ENCODE measurements around the gene NAT16.

The NAT16 gene

DNA sequence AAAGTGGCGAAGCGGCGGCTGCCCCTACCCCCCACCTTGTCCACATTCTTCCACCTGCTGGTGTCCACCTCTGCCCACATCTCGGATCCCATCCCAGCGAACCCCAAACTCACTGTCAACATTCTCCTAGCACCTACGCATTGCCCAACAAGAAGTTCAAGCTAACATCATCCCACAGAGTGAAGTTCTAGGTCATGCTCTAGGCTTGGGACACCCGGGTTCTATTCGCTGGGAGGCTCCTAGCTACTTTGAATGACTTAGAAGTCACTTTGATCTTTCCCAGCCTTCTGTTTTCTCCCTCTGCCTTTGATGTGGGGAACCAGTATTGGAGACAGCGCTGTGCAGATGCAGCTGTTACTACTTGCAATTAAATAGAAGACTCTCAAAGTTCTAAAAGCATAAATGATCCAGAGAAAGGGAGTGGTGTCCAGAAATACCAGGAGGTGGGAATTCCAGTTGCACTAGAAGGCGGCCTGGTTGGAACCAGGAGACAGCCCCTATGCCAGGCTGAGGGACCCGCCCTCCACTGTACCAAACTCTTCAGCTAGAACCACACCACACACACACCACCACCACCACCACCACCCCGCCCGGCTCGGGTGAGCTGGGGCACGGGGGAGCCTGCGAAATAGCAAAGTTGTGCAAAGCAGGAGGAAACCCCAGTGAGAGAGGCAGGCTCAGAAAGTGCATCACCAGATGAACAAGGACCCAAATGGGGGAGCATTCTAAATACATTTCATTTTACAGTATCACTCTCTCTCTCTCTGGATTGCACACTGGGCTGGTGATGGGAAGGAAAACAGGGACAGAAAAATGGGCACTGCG, 9.3 kb downstream of the NAT16 start:
- DNase-seq (ENCODE audit: low spot score) = peak; percentile 97

- peak; percentile 78 for DNase-seq (ENCODE audit: low spot score)
Observed at GRCh38 chr7:101169838-101170551, 10.1 kb downstream of the NAT16 start.

DNA sequence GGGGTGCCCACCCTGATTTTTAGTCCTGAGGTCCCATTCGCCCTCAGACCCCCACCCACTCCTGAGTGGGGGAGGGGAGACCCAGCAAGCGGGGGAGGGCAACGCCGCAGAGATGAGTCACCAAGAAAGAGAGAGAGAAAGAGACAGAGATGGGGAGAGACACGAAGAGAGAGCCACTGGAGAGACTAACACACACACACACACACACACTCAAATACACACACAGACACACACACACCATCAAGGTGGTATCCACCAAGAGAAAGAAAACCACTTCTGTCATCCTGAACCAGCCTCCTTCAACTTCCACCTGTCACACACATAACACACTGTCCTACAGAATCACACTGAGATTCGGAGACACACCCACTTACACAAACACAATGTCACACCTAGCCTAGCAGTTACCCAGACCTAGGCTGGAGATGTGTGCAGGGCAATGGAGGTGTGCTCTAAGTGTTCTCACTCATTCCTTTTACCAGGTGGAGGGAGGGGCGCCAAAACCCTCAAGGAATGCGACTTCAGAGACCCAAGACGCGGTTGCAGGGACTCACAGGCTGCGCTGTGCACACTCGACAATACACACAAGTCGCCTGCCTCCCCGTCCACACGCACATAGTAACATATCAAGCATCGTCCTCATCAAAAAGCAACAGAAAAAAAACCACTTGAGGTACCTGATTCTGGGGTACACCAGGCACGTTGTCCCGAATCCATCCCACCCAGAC, 10.8 kb downstream of the NAT16 start:
- DNase-seq (ENCODE audit: low spot score) = peak; percentile 60

DNA sequence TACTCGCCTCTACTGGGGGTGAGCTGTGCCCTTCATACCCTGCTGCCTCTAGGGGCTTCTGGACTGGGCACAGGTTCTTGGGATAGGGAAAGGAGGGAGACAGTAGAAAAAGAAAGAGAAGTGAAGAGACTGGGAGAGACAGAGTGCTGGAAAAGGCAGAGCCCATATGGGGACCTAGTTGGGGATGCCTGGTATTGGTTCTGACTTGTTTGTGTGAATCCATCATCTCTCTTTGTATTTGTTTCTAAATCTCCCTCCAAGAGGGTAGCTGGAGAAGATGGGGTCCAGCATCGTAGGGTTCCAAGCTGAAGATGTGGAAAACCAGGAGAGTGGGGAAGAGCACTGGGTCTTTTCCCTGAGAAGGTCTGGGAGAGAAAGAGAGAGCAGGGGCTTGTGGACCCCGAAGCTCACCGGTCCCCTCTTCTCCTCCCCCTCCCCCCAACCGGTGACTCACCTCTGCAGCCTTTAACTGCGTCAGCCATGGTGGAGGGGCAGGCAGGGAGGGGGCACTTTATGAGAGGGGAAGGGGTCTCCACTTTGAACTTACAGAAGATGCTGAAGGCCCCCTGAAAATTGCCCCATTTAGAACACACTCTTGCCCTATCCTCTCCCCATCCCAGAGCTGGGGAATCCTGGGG, 11.6 kb downstream of the NAT16 start:
- peak; percentile 54 for DNase-seq (ENCODE audit: low spot score)

DNA sequence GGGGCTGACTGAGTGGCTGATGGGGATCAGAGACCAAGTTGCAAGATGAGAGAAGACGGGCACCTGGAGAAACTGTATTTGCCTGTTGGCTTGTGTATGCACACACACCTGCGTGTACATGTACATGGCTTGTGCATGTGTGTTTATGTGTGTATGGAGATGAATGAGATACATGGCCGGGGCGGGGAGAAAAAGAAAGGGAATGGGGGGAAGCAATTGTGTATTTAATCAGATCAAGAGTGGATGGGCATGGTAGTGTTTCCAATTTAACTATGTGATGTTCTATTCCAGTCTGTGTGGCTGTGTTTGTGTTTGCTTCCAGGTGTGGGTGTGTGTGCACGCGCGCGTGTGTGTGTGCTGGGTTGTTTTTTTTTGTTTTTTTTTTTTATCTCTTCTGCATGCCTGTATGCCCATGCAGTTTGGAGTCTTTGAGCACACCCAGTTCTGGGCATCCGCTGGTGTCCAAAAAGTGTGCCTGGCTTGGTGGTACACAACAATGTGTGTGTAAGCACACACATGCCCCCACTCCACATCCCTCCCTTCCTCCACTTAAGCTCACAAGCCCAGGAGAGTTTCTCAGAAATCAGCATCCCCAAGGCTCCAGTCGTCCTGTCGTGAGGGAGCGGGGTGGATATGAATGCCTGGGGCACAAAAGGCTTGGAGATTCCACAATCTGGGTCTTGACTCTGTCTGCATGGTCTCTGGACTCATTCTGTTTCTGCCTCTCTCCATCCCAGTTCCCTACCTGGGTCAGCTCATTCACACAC, 12.3 kb downstream of the NAT16 start:
- no peak for DNase-seq (ENCODE audit: low spot score)

GRCh38 chr7:101166909-101167644, 13.0 kb downstream of the NAT16 start:
- no peak for DNase-seq (ENCODE audit: low spot score)

DNA sequence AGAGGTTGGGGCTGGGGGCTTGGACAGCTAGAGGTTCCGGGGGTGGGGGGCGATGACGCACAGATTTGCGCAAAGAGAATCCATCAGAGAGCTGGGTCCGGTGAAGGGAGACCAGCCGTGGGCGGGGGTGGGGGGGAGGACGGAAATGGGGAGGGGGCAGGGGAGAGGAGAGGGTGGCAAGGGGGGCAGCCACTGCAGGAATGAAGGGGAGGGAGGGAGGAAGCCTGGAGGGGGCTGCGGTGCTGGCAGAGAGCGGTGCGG, 13.5 kb downstream of the NAT16 start:
- DNase-seq (ENCODE audit: low spot score) = no peak

DNA sequence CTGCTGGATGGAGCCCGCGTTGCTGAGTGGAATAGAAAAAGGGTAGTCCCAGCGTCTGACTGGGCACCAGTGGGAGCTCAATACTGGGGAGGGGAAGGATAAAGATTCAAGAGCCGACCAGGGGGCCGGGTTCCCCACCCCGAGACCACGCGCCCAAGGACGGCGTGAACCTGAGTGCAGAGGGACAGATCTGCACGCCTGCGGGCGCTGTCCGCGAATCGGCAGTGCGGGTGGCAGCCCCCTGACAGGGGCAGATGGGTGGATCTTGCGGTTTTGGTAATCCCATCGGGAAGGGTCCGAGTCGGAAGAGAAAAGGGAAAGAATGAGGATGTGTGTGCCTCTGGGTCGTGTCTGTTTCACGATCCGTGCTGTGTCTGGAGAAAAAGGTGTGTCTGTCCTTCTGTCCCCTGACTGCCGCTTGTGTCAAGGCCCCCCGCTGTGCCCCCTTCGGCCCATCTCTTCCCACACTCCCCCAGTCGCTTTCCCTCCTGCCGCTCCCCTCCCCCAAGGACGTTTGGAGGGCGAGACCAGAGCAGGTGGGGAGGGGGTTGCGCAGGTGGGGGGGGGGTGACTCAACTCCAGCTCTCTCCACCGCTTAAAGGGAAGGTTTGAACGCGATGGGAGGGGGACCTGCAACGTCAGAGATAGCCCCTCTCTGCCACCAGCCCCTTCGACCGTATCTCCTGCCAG, 14.0 kb downstream of the NAT16 start:
- no peak for DNase-seq (ENCODE audit: low spot score)

- DNase-seq (ENCODE audit: low spot score) = peak; percentile 98
Observed at GRCh38 chr7:101165075-101165957, 14.8 kb downstream of the NAT16 start, which contains the start of gene VGF. TSS of gene VGF (minus strand) at chr7:101165569. CDS start at chr7:101164843, 726 bp downstream.

- DNase-seq (ENCODE audit: low spot score) = peak; percentile 79
Observed at GRCh38 chr7:101164071-101164840, 15.8 kb downstream of the NAT16 start.

DNA sequence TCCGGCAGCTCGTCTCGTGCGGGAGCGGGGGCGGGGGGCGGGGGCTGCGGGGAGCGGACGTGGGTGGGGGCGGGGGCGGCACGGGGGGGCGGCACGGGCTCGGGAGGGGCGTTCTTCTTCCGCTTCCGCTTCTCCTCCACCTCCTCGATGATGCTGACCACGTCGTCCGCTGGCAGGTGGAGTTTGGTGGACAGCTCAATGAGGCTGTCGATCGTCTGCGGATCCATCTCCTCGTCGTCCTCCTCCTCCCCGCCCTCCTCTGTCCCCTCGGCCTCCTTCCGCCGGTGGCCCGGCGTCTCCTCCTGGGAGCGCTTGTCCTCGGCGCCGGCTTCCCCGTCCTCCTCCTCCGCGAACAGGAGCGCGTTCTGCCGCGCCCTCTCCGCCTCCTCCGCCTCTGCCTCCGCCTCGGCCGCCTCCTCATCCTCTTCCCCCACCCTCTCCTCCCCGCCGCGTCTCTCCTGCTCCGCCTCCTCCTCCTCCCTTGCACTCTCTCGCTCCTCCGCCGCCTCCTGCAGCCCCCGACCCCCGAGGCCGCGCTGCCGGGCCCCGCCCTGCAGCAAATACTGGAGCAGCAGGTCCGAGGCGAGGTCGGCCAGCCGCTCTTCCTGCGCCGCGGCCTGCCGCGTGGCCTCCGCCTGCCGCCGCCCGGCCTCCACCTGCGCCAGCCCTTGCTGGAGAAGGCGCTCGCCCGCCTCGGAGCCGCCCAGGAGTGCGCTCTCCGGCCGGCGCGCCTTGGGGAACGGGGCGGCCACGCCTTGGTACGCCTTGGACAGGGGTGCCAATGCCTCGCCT, 16.6 kb downstream of the NAT16 start:
- peak; percentile 85 for DNase-seq (ENCODE audit: low spot score)

- peak; percentile 88 for DNase-seq (ENCODE audit: low spot score)
Observed at GRCh38 chr7:101162551-101163278, 17.4 kb downstream of the NAT16 start.

DNA sequence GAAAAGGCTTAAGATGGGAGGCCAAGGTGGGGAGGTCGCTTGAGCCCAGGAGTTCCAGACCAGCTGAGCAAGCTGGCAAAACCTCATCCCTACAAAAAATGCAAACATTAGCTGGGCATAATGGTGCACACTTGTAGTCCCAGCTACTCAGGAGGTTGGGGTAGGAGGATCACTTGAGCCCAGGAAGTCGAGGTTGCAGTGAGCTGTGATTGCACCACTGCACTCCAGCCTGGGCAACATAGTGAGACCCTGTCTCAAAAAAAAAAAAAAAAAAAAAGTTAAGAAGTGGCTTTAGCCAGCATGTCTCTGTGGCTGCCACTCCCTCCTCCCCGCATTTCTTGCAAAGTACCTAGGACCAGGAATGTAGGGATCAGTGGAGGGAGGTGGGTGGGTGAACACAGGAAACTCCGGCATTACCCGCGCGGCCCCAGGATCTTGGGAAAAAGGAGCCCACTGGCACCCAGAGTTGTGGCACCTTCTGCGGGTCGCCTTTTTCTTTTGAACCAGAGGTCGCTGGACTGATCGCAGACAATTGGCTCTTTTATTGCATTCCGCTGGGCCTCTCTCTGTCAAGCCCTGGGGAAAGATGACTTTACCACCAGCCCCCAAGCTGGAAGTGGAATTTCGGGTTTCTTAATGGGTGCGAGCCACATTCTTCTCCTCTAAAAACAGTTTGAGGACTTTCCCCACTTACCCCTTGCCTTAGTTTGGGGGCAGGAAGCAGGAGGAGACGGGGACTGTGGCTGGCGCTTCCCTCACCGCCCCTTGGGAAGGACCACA, 18.2 kb downstream of the NAT16 start:
- no peak for DNase-seq (ENCODE audit: low spot score)

DNA sequence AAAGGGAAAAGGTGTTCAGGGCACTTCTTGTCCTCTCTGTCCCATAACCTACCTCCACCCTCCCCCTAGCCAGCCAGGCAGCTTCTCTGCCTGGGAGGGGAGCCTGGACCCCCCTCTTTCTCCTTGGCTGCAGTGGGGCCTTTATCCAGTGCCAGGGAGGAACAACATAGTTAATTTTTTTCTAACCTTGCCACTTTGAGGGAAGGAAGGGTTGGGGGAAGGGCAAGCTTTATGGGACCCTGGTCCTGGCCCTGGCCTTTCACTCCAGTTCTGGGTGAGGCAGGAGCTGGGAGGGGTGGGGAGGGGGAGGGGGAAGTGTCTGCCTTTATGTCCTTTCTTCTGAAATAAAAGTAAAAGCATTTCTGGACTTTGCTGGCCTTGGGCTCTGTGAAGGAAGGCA, 19.2 kb downstream of the NAT16 start:
- DNase-seq (ENCODE audit: low spot score) = no peak

GRCh38 chr7:101159696-101160674, 20.1 kb downstream of the NAT16 start:
- DNase-seq (ENCODE audit: low spot score) = no peak

Data from SW480 (cell line).